HEK293T (cell line): ENCODE results near the gene E2F7.
"Not testable (repeated sequence)": the region's sequence is repeated elsewhere in the genome, so short reads cannot be mapped to it uniquely, and the experiment has no call there.

Source experiments
- CTCF ChIA-PET: fragments of 350-600 bp; formaldehyde crosslinking; extraction: SDS; loops from one replicate; lab custom pipeline; 2021; ENCODE audit warnings: antibody characterized with exemption, inconsistent platforms; lab: Yijun Ruan, JAX
- POLR2A ChIA-PET: fragments of 350-600 bp; formaldehyde crosslinking; extraction: SDS; loops from one replicate; lab custom pipeline; 2020; ENCODE audit warnings: antibody characterized with exemption, inconsistent platforms; lab: Yijun Ruan, JAX
- DNase-seq: peaks from one replicate; pipeline ENCODE4 v3.0.0; 2012; ENCODE audit warnings: mixed read lengths; ENCODE audit errors: extremely low spot score
- ARNT ChIP-seq: fragments of 450-650 bp; IDR thresholded peaks from 2 replicates; pipeline ENCODE4 v1.6.1; 2017; ENCODE audit warnings: mild to moderate bottlenecking
- BHLHE40 ChIP-seq: fragments of 450-650 bp; IDR thresholded peaks from 2 replicates; pipeline ENCODE4 v1.6.1; 2016; ENCODE audit warnings: mild to moderate bottlenecking, moderate library complexity, borderline replicate concordance
- CTBP1 ChIP-seq: fragments of 450-650 bp; IDR thresholded peaks from 2 replicates; pipeline ENCODE4 v1.6.1; 2016; ENCODE audit warnings: borderline replicate concordance
- ELF4 ChIP-seq: fragments of 450-650 bp; IDR thresholded peaks from 2 replicates; pipeline ENCODE4 v1.6.1; 2017; ENCODE audit warnings: antibody characterized with exemption
- FOXA1 ChIP-seq: fragments of 450-650 bp; IDR thresholded peaks from 2 replicates; pipeline ENCODE4 v1.6.1; 2016; ENCODE audit warnings: mild to moderate bottlenecking
- FOXK2 ChIP-seq: fragments of 450-650 bp; IDR thresholded peaks from 2 replicates; pipeline ENCODE4 v1.6.1; 2016; ENCODE audit warnings: mild to moderate bottlenecking
- FOXM1 ChIP-seq: fragments of 450-650 bp; IDR thresholded peaks from 2 replicates; pipeline ENCODE4 v1.6.1; 2017; ENCODE audit warnings: mild to moderate bottlenecking, borderline replicate concordance
- HDGF ChIP-seq: fragments of 450-650 bp; IDR thresholded peaks from 2 replicates; pipeline ENCODE4 v1.6.1; 2017; ENCODE audit warnings: antibody characterized with exemption, borderline replicate concordance
- L3MBTL2 ChIP-seq: fragments of 450-650 bp; conservative IDR thresholded peaks from 2 replicates; pipeline ENCODE4 v1.6.1; 2016; ENCODE audit warnings: mild to moderate bottlenecking
- LEF1 ChIP-seq: fragments of 450-650 bp; IDR thresholded peaks from 2 replicates; pipeline ENCODE4 v1.6.1; 2017; ENCODE audit warnings: mild to moderate bottlenecking, borderline replicate concordance
- NFRKB ChIP-seq: fragments of 450-650 bp; IDR thresholded peaks from 2 replicates; pipeline ENCODE4 v1.6.1; 2016; ENCODE audit warnings: mild to moderate bottlenecking, moderate library complexity
- PKNOX1 ChIP-seq: fragments of 450-650 bp; IDR thresholded peaks from 2 replicates; pipeline ENCODE4 v1.6.1; 2016
- SP1 ChIP-seq: fragments of 450-650 bp; IDR thresholded peaks from 2 replicates; pipeline ENCODE4 v1.6.1; 2017
- SUZ12 ChIP-seq: fragments of 450-650 bp; IDR thresholded peaks from 2 replicates; pipeline ENCODE4 v1.6.1; 2016; ENCODE audit warnings: mild to moderate bottlenecking
- TARDBP ChIP-seq: fragments of 450-650 bp; IDR thresholded peaks from 2 replicates; pipeline ENCODE4 v1.6.1; 2016
- ZNF384 ChIP-seq: fragments of 450-650 bp; IDR thresholded peaks from 2 replicates; pipeline ENCODE4 v1.6.1; 2016

Gene E2F7

GRCh38 chr12:77102123-77102522 lies 36.8 kb upstream of the E2F7 start:
- ChIA-PET POLR2A (no interaction called here), CTCF (interaction anchor here (0.7 kb wide), 1 partner anchor 726 kb away, joined by 3 read pairs; no protein-coding TSS in a partner anchor)
- DNase-seq, result no peak
- TF ChIP-seq BHLHE40 (no peak), SUZ12 (no peak), PKNOX1 (no peak), TARDBP (no peak), CTBP1 (no peak), ZNF384 (no peak), FOXA1 (no peak), ARNT (no peak), FOXK2 (no peak), NFRKB (no peak), ELF4 (no peak)

GRCh38 chr12:77099799-77100198 lies 34.4 kb upstream of the E2F7 start:
- ChIA-PET CTCF (no interaction called here), POLR2A (no interaction called here)
- DNase-seq, result no peak
- TF ChIP-seq TARDBP, result no peak

- POLR2A ChIA-PET, result no interaction called here
- CTCF ChIA-PET, result no interaction called here
- no peak for DNase-seq
- no peak for TF ChIP-seq TARDBP
- TF ChIP-seq CTBP1, result no peak
- TF ChIP-seq SUZ12, result no peak
- TF ChIP-seq PKNOX1, result no peak
- no peak for TF ChIP-seq ELF4
- no peak for TF ChIP-seq ZNF384
- no peak for TF ChIP-seq L3MBTL2
- TF ChIP-seq NFRKB, result no peak
- TF ChIP-seq HDGF, result no peak
- TF ChIP-seq SP1, result no peak
- TF ChIP-seq BHLHE40, result no peak
- TF ChIP-seq FOXA1, result no peak
- TF ChIP-seq FOXK2, result no peak
Measured at GRCh38 chr12:77097846-77098245, 32.5 kb upstream of the E2F7 start.

GRCh38 chr12:77092227-77092626 lies 26.9 kb upstream of the E2F7 start:
- POLR2A ChIA-PET, CTCF ChIA-PET, DNase-seq: not testable (repeated sequence)

GRCh38 chr12:77089686-77090220 lies 24.4 kb upstream of the E2F7 start:
- ChIA-PET CTCF (no interaction called here), POLR2A (no interaction called here)
- TF ChIP-seq LEF1 (no peak), HDGF (no peak), FOXK2 (no peak), BHLHE40 (no peak), ELF4 (no peak)
- no peak for DNase-seq

GRCh38 chr12:77087427-77087826 lies 22.1 kb upstream of the E2F7 start:
- DNase-seq, result no peak
- TF ChIP-seq ARNT (no peak), TARDBP (no peak), FOXA1 (no peak), ELF4 (no peak), PKNOX1 (no peak), LEF1 (no peak), BHLHE40 (no peak), HDGF (no peak), SP1 (no peak), SUZ12 (no peak), FOXM1 (no peak), L3MBTL2 (no peak)
- POLR2A ChIA-PET, result no interaction called here
- CTCF ChIA-PET, result no interaction called here

GRCh38 chr12:77082021-77082420 lies 16.7 kb upstream of the E2F7 start:
- no peak for TF ChIP-seq SUZ12
- TF ChIP-seq L3MBTL2, result no peak
- no peak for TF ChIP-seq TARDBP
- TF ChIP-seq FOXK2, result no peak
- no peak for TF ChIP-seq ELF4
- no peak for TF ChIP-seq PKNOX1
- TF ChIP-seq ZNF384, result no peak
- TF ChIP-seq BHLHE40, result no peak
- no peak for TF ChIP-seq HDGF
- no peak for TF ChIP-seq FOXM1
- no peak for TF ChIP-seq SP1
- no peak for TF ChIP-seq CTBP1
- TF ChIP-seq FOXA1, result no peak
- TF ChIP-seq LEF1, result no peak
- no peak for TF ChIP-seq ARNT
- TF ChIP-seq NFRKB, result no peak
- POLR2A ChIA-PET, result no interaction called here
- CTCF ChIA-PET, result no interaction called here
- no peak for DNase-seq
